T1000 (cell line): ENCODE data around the gene LAMA2.

Source experiments
- DNase-seq: peaks from one replicate; lab custom pipeline; 2025; ENCODE audit warnings: mixed read lengths; lab: John Stamatoyannopoulos, UW

Gene LAMA2, protein sequence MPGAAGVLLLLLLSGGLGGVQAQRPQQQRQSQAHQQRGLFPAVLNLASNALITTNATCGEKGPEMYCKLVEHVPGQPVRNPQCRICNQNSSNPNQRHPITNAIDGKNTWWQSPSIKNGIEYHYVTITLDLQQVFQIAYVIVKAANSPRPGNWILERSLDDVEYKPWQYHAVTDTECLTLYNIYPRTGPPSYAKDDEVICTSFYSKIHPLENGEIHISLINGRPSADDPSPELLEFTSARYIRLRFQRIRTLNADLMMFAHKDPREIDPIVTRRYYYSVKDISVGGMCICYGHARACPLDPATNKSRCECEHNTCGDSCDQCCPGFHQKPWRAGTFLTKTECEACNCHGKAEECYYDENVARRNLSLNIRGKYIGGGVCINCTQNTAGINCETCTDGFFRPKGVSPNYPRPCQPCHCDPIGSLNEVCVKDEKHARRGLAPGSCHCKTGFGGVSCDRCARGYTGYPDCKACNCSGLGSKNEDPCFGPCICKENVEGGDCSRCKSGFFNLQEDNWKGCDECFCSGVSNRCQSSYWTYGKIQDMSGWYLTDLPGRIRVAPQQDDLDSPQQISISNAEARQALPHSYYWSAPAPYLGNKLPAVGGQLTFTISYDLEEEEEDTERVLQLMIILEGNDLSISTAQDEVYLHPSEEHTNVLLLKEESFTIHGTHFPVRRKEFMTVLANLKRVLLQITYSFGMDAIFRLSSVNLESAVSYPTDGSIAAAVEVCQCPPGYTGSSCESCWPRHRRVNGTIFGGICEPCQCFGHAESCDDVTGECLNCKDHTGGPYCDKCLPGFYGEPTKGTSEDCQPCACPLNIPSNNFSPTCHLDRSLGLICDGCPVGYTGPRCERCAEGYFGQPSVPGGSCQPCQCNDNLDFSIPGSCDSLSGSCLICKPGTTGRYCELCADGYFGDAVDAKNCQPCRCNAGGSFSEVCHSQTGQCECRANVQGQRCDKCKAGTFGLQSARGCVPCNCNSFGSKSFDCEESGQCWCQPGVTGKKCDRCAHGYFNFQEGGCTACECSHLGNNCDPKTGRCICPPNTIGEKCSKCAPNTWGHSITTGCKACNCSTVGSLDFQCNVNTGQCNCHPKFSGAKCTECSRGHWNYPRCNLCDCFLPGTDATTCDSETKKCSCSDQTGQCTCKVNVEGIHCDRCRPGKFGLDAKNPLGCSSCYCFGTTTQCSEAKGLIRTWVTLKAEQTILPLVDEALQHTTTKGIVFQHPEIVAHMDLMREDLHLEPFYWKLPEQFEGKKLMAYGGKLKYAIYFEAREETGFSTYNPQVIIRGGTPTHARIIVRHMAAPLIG (N-terminal part only)

DNA sequence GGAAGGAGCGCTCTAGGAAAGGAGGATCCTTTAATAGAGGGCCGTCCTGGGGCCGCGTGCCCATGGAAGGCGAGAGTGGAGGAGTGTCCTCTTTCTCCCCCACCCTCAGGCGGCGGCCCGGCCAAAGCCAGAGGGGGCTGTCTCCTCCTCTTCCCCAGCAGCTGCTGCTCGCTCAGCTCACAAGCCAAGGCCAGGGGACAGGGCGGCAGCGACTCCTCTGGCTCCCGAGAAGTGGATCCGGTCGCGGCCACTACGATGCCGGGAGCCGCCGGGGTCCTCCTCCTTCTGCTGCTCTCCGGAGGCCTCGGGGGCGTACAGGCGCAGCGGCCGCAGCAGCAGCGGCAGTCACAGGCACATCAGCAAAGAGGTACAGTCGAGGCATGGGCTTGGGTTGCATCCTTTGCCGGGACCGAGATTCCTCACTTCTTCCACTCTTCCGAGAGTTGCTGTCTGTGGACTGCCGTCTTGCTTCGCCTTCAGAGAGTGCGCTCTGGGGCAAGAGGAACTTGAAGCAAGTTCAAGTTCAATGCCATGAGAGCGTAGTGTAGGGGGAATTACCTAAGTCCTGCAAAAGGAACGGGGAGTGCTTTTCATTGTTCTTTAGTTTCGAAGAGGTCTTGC is at the start of gene LAMA2:
Gene LAMA2, plus strand, starts transcription at position 148 of the 621 bp plus-strand sequence. Its CDS starts 108 bp downstream, at position 256.
- DNase-seq, result peak; percentile 42

DNA sequence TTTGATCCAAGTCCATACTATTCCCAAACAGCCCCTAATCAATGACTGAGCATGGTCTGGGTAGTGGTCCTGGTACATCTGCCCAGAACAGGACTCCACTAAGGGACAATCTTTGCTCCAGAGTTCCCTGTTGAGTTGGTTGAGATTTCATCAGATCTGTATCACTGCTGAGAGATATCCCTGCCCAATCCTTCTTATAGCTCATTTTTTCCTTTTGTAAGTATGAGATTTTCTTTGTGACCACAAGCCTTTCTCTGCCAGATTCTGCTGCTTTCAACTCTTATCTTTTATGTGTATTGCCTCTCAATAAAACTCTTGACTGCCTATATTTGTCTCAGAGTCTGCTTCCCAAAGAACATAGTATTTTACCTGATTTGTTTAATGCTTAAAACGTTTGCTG is 46.2 kb upstream of the LAMA2 start:
- DNase-seq, result no peak

DNA sequence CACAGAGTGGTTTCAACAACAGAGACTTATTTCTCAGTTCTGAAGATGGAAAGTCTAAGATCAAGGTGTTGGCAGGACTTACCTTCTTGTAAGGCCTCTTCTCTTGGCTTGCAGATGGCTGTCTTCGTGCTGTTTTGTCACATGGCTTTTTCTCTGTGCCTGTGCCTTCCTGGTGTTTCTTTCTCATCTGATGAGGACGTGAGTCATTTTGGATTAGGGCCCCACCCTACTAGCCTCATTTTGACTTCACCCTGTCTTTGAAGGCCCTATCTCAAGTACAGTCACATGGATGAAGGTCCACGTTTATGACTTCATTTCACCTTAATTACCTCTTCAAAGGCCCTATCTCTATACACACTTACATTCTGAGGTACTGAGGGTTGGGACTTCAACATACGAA is 41.4 kb upstream of the LAMA2 start:
- DNase-seq, result no peak

DNA sequence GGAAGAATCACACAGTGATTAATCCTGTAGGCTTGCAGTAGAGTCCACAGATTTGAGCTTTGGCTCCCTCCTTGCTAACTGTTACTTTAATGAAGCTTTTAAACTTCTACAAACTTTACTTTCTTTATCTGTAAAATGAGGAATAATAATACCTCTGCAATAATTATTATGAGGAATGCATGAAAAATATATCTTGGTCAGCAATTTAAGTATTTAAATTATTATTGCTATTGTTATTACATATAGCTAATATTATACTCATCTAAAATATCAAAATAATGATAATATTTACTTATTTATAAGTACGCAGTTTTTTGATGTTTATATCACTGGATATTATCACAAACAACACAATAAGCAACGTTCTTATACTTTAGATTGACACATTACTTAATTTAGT is 38.3 kb upstream of the LAMA2 start:
- no peak for DNase-seq

DNA sequence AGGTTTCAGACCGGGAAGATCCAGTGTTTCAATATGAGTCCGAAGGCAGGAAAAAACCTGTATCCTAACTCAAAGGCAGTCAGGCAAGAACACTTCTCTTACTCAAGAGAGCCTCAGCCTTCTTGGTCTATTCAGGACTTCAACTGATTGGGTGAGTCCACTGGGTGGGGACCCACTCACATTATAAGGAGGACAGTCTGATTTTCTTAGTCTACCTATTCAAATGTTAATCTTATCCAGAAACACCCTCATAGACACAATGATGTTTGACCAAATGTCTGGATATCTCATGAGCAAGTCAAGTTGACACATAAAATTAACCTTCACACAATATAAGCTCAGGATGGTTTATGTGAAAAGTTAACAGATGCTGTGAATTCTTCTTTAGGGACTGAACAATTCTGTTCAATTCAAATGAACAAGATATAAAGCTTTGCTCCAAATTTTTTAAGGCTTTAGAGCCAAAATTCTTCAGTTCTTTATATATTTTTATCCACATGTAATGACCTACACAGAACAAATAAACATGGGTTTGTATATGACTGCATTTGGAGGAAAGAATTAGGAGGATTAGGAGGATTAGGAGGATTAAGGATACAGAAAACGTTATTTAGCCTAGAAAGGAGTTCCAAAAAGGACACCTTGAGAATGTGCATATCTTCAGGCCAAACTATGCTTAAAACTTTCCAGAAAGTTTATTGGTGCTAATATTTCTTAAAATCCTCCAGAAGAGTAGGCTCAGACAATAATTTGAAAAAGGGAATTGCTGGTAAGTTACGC is 35.3 kb upstream of the LAMA2 start:
- no peak for DNase-seq

DNA sequence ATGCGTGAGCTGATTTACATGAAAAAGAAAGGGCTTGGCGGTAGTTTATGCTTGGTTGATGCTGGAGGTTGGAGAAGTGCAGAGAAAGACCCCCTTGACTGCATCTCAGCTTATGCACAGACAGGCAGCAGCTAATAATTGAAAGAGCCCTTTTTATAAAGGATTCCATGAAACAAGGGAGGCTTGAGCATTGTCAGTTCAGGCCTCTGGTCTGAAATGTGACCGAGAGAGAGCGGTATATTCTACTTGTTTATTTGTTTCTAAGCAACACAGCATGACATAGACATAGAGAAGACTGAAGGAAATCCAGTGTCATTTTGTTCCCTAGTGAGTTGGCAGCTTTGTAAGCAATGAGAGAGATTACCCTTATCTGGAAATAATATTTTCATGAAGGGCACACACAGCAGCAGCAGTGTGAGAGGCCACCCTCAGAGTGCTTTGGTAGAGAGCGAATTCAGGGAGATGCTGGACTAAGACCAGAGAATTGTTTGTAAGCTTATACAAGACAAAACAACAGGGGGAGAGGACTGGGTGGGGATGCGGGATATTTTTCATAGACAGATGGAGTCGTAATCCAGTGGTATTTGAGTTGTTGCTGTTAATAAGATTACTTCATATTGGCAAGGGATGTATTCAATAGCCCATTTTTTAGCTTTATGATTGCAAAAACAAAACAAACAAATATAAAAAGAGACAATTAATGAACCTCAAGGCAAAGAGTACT is 34.6 kb upstream of the LAMA2 start:
- no peak for DNase-seq

DNA sequence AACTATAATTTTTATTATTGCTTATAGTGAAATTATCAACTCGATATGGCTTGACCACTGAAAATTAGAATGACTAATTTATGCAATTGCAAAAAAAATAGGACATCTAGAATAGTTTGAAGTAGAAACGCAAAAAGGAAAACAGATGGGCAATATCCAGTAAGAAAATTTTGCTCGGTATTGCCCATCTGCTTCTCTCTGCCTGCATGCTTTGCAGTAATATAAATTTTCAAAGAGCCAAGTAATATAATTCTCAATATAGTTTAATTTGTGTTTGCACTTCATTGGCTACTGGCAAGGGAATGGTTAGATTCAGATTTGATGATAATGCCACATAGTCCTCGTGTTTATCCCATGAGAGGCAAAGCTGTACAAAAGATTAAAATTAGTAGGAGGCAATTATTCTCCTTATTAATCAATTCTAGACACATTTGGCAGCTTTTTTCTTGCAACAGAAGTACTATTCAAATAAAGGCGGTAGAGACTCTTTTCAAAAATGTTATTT is 27.3 kb upstream of the LAMA2 start:
- DNase-seq, result no peak

DNA sequence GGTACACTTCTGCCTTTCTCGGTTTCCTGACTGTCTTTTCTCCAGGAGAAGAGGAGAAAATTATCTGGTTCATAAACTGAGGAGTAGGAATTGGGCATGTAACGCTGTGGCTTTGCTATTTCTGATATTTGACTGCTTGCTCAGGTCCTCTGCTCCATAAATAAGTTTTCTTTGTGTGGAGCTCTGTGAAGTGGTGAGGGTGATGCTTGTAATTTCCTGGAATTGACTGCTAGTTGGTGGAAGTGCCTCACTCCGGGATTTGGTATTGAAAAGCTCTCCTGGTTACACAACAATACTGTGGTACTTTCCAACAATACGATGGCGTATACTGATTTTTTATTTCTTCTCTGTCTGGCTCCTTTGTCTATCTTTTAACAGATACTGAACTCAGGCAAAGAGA is 25.1 kb upstream of the LAMA2 start:
- DNase-seq, result no peak

DNA sequence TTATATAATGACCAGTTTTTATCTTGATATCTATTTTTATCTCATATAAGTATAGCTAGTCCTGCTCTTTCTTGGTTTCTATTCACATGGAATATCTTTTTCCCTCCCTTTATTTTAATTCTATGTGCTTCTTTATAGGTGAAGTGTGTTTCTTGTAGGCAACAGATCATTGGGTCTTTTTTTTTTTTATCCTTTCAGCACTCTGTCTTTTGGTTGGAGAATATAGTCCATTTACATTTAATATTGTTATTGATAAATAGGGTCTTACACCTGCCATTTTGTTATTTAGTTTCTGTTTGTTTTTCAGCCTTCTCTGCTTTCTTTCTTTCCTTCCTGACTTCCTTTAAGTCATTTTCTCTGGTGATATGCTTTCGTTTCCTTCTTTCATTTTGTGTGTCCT is 22.2 kb upstream of the LAMA2 start:
- no peak for DNase-seq

DNA sequence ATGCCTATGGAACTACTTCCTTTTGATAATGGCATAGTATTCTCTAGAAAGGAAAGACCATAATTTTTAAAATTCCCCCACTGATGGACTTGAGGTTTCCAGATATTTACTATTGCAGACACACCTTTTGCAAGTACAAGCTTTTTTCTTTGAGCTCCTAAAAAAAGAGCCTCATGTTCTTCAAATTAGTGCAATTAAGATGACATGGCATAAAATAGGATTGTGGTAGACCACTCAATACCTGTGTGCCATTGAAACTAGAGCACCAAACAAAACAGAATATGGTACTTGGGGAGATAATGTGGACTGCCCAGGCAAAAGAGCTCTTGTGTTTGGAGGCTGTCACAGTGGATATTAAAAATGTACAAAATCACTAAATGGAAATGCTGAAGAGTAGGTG is 19.0 kb upstream of the LAMA2 start:
- DNase-seq, result no peak

DNA sequence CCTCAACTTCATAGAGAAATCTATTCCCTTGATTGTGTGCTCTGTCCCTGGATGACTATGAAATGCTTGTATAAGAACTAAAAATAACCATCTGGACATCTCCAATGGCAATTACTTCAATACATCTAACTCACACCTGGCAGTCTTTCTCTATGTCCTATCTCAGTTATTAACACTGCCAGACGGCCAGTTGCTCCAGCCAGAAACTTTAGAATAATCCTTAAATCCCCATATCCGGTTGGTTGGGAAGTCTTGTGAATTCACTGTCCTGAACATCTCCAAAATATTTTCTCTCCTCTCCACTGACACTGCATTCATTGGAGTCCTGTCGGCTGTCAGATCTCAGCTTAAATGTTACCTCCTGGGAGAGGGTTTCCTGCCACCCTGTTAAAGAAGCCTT is 12.2 kb upstream of the LAMA2 start:
- DNase-seq, result no peak

DNA sequence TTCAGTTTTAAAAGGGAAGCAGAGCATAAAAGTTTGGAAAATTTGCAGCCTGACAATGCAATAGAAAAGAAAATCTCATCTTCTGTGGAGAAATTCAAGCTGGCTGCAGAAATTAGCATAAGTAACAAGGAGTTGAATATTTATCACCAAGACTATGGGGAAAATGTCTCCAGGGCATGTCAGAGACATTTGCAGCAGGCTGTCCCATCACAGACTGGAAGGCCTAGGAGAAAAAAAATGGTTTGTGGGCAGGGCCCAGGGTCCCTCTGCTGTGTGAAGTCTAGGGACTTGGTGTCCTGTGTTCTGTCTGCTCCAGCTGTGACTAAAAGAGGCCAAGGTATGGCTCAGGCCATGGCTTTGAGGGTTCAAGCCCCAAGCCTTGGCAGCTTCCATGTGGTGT is 8.1 kb upstream of the LAMA2 start:
- DNase-seq, result no peak

DNA sequence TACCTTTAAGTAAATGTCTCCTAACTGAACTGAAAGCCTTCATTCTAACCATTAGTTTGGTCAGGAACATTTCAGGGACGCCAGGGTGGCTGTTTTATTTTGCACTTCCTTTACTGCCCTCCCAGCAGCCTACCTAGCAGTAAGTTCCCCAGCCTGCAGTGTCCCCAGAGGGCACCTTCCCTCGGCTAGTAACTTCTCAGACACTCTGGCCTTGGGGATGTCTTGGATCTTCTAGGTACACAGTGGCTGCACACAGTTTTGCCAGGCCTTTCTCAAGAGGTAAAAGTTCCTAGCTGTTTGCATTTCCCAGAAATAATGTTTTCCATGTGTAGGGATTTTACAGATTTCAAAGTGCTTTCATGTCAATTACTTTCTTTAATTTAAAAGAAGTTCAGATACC is 378 bp upstream of the LAMA2 start:
- DNase-seq, result no peak

DNA sequence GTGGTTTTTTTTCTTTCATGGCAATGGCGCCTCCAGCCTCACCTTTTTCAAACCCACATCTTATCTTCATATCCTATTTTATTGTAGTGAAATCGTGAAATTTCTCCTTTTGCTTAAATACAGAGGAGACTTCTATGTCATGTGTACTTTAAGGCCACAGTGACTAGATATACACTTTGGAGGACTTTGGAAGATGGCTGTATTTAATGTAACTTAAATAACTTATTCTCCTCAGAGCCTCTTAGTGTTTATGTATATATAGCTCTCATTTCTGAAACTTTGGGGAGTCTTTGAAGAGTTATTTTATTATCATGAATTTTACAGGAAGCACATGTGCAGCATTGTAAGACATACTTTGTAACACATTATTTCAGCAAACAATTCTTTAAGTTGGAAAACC is 968 bp downstream of the LAMA2 start:
- no peak for DNase-seq

DNA sequence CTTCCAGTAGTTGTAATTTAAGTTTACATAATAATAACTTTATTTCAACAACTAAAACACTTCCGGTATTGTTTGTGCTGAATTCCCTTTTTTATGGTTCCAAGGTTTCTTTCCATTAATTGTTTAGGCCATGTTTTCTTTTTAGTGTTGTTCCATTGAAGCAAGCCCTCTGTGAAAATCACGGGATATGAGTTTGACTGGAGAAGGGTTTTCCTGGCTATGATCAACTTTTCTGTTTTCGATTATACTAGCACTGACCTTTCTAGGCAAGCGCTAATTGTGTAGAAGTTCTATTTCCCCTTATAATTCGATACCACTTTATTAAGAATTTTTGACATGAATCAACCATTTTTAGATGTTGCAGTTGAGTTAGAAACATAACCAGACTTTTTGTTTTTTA is 2.4 kb downstream of the LAMA2 start:
- DNase-seq, result no peak

DNA sequence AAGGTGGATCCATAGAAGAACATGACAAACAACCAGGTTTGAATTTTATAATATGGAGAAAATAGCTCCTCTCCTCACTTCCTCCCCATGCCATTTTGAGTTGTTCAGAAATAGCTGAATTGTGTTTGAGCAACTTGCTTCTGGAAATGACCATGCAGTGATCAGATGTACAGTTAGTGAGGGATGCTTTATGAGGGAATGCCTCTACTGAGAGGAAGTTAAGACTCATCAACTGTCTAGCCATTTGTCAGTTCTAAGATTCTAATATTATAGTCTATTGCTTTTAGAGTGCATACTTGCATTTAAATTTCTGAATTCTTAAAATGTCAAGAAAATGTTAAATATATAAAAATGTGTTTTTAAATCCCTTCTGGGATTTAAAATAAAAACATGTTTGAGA is 3.8 kb downstream of the LAMA2 start:
- no peak for DNase-seq

DNA sequence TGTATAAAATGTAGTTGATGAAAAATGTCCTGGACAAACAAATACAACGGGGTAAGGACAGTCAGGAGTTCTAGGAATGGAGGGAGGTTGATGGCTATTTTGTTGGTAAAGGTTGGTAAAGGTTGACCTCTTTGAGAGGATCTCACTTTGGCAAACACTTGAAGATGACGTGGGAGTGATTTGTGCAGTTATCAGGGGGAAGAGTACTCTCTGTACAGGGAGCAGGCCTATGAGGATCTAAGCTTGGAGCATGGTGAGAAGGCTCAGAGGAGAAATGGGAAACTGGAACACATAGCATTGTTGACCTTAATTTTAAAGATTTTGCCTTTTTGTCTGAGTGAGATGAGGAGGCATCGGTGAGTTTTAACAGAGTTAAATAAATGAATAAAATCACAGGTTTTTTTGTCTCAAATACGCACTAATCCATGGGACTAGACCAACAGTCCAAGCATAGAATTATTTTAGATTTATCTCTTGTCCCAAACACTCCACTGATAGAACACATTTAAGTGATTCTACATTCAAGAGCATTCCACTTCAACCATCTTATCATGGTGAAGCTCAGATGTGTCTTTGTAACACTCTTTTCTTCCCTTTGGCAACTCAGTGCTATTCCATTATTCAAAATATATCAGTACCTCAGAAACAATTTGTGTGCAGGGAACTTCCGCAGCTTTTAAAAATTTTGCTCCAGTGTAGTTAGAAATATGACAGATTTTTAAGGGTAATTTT is 5.7 kb downstream of the LAMA2 start:
- DNase-seq, result no peak

DNA sequence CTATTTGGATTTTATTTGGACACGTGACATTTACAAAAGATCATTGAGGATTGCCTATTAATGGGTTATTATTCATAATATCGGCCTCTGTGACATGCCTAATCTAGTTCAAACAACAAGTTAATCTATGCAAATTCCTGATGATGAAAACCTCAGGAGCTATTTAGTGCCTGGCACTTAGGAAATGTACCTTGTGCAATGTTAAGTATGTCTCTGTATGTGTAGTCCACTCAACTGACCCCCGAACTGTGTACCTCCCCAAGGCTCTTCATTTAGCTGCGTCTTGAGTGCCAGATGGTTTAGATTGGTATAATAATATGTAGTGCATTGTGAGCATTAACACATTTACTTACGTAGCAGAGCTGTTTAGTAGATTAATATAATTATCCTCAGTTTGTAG is 6.9 kb downstream of the LAMA2 start:
- no peak for DNase-seq

DNA sequence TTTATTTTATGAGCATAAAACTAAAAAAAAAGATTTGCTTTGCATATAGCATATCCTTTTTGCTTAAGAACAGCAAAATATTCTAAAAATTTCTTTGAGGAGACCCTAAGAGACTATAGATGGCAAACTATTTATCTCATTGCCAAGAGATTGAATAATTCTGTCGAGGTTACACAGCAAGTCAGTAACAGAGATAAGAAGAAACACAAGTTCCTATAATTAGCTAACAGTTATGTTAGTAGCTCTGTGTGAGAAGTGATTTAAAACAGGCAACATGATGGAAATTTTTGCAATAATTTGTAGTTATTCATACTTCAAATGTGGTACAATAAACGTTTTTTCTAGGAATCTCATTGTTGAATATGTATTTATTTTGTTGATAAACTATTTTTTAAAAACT is 9.1 kb downstream of the LAMA2 start:
- DNase-seq, result no peak
